H9 (cell line): Measurements from ENCODE around the gene KIF9. TPM values are rescaled to one million over a fixed set of nuclear protein-coding genes. Genes with fewer than 3 reads are reported as not detected.

ENCODE experiments used
- DNase-seq: peaks from one replicate; pipeline ENCODE4 v3.0.0-alpha.2; 2017
- H2AFZ ChIP-seq: one replicate; pipeline ENCODE4 v1.6.1; 2013; ENCODE audit warnings: mild to moderate bottlenecking, low read length, control low read depth, moderate library complexity
- H2AK5ac ChIP-seq: 2 replicates; pipeline ENCODE4 v1.6.1; 2013; ENCODE audit warnings: low read length, control low read depth, mixed read lengths; ENCODE audit not compliant: insufficient read length
- H2BK120ac ChIP-seq: one replicate; pipeline ENCODE4 v1.6.1; 2013; ENCODE audit warnings: low read depth, mild to moderate bottlenecking, low read length, control low read depth, inconsistent platforms; ENCODE audit not compliant: poor library complexity, severe bottlenecking
- H2BK12ac ChIP-seq: 2 replicates; pipeline ENCODE4 v1.6.1; 2013; ENCODE audit warnings: low read length, control low read depth, mixed read lengths, low read depth; ENCODE audit not compliant: insufficient read length
- H2BK15ac ChIP-seq: 2 replicates; pipeline ENCODE4 v1.6.1; 2013; ENCODE audit warnings: low read depth, low read length, control low read depth
- H2BK20ac ChIP-seq: one replicate; pipeline ENCODE4 v1.6.1; 2013; ENCODE audit warnings: low read depth, mild to moderate bottlenecking, low read length, control low read depth, inconsistent platforms; ENCODE audit not compliant: poor library complexity, severe bottlenecking
- H2BK5ac ChIP-seq: 2 replicates; pipeline ENCODE4 v1.6.1; 2013; ENCODE audit warnings: low read length, control low read depth, mixed read lengths; ENCODE audit not compliant: insufficient read length
- H3K14ac ChIP-seq: 2 replicates; pipeline ENCODE4 v1.6.1; 2013; ENCODE audit warnings: low read length, control low read depth; ENCODE audit not compliant: insufficient read depth
- H3K18ac ChIP-seq: 2 replicates; pipeline ENCODE4 v1.6.1; 2013; ENCODE audit warnings: low read depth, mild to moderate bottlenecking, mixed read lengths, low read length, control low read depth; ENCODE audit not compliant: insufficient read length
- H3K23ac ChIP-seq: 2 replicates; pipeline ENCODE4 v1.6.1; 2013; ENCODE audit warnings: low read length, control low read depth, mixed read lengths, low read depth; ENCODE audit not compliant: insufficient read length
- H3K23me2 ChIP-seq: 2 replicates; pipeline ENCODE4 v1.6.1; 2013; ENCODE audit warnings: low read depth, mild to moderate bottlenecking, mixed read lengths, low read length, control low read depth; ENCODE audit not compliant: insufficient read length, poor library complexity, severe bottlenecking
- H3K27ac ChIP-seq: 2 replicates; pipeline ENCODE4 v1.5.1; 2013; ENCODE audit warnings: low read length, control low read depth, mixed read lengths, low read depth; ENCODE audit not compliant: insufficient read length
- H3K27me3 ChIP-seq: 2 replicates; pipeline ENCODE4 v1.6.1; 2013; ENCODE audit warnings: low read length, control low read depth, inconsistent platforms; ENCODE audit not compliant: insufficient read depth
- H3K4ac ChIP-seq: 2 replicates; pipeline ENCODE4 v1.6.1; 2013; ENCODE audit warnings: low read depth, mild to moderate bottlenecking, control low read depth, inconsistent platforms, low read length, moderate library complexity
- H3K4me1 ChIP-seq: 2 replicates; pipeline ENCODE4 v1.6.1; 2013; ENCODE audit warnings: low read length, control low read depth, inconsistent platforms; ENCODE audit not compliant: insufficient read depth
- H3K4me2 ChIP-seq: 2 replicates; pipeline ENCODE4 v1.6.1; 2013; ENCODE audit warnings: low read length, control low read depth, mixed read lengths; ENCODE audit not compliant: insufficient read length, insufficient read depth
- H3K56ac ChIP-seq: 2 replicates; pipeline ENCODE4 v1.6.1; 2013; ENCODE audit warnings: low read depth, mild to moderate bottlenecking, mixed read lengths, low read length, control low read depth; ENCODE audit not compliant: insufficient read length
- H3K79me1 ChIP-seq: 2 replicates; pipeline ENCODE4 v1.6.1; 2013; ENCODE audit warnings: low read depth, mild to moderate bottlenecking, moderate library complexity, low read length, control low read depth, inconsistent platforms; ENCODE audit not compliant: insufficient read depth, poor library complexity, severe bottlenecking
- H3K79me2 ChIP-seq: 2 replicates; pipeline ENCODE4 v1.6.1; 2013; ENCODE audit warnings: low read length, control low read depth, inconsistent platforms; ENCODE audit not compliant: insufficient read depth
- H3K9ac ChIP-seq: 2 replicates; pipeline ENCODE4 v1.6.1; 2013; ENCODE audit warnings: low read length, control low read depth, mixed read lengths; ENCODE audit not compliant: insufficient read length; ENCODE audit errors: extremely low read depth
- H3K9me3 ChIP-seq: one replicate; pipeline ENCODE4 v1.6.1; 2013; ENCODE audit warnings: low read depth, low read length, inconsistent platforms; ENCODE audit not compliant: control insufficient read depth
- H3T11ph ChIP-seq: one replicate; pipeline ENCODE4 v1.6.1; 2013; ENCODE audit warnings: mild to moderate bottlenecking, low read length, control low read depth, inconsistent platforms
- H4K20me1 ChIP-seq: one replicate; pipeline ENCODE4 v1.6.1; 2013; ENCODE audit not compliant: control insufficient read depth, insufficient read length, insufficient read depth
- H4K5ac ChIP-seq: 2 replicates; pipeline ENCODE4 v1.6.1; 2013; ENCODE audit warnings: low read depth, mild to moderate bottlenecking, mixed read lengths, low read length, control low read depth; ENCODE audit not compliant: insufficient read length
- H4K8ac ChIP-seq: replicated peaks from 2 replicates; pipeline ENCODE4 v1.6.1; 2013; ENCODE audit warnings: low read length, control low read depth, mixed read lengths, low read depth; ENCODE audit not compliant: insufficient read length
- H4K91ac ChIP-seq: 2 replicates; pipeline ENCODE4 v1.6.1; 2013; ENCODE audit warnings: low read depth, mild to moderate bottlenecking, moderate library complexity, mixed read lengths, low read length, control low read depth; ENCODE audit not compliant: insufficient read length
- H3K27ac Mint-ChIP-seq, 3 experiments: 2 replicates in 2 of 3; 3 replicates in 1 of 3; pipeline ENCODE4 v1.8.0; 2020 to 2021; ENCODE audit warnings: mixed read lengths in 3 of 3, mild to moderate bottlenecking in 1 of 3, moderate library complexity in 1 of 3
- H3K27me3 Mint-ChIP-seq: 2 replicates; pipeline ENCODE4 v1.8.0; 2021; ENCODE audit warnings: low read depth, mild to moderate bottlenecking, moderate library complexity, mixed read lengths
- H3K36me3 Mint-ChIP-seq, 3 experiments: 2 replicates in 2 of 3; 3 replicates in 1 of 3; pipeline ENCODE4 v1.8.0; 2020 to 2021; ENCODE audit warnings: low read depth in 3 of 3, mixed read lengths in 3 of 3; ENCODE audit not compliant: insufficient read depth in 1 of 3
- H3K4me1 Mint-ChIP-seq, 2 experiments: 2 replicates each; pipeline ENCODE4 v1.8.0; 2020; ENCODE audit warnings: mixed read lengths in 2 of 2
- H3K4me3 Mint-ChIP-seq, 2 experiments: 2 replicates in 1 of 2; 3 replicates in 1 of 2; pipeline ENCODE4 v1.8.0; 2020 to 2021; ENCODE audit warnings: mild to moderate bottlenecking in 2 of 2, mixed read lengths in 2 of 2, moderate library complexity in 1 of 2
- H3K9me3 Mint-ChIP-seq, 2 experiments: 2 replicates in 1 of 2; 3 replicates in 1 of 2; pipeline ENCODE4 v1.8.0; 2020; ENCODE audit warnings: mild to moderate bottlenecking in 2 of 2, mixed read lengths in 2 of 2, moderate library complexity in 1 of 2
- WGBS: extraction: QIAGEN DNeasy Blood & Tissue Kit; methylation state at CpG from one replicate; pipeline ENCODE4 v1.1.7; 2013; ENCODE audit warnings: missing lambda C conversion rate, low lambda C conversion rate, mixed read lengths; ENCODE audit not compliant: insufficient read length; ENCODE audit errors: extremely low coverage; 5-methylcytosine and 5-hydroxymethylcytosine counted together
- total RNA-seq: library from RNA; stranded (reverse); gene quantifications from 2 replicates; pipeline ENCODE4 v1.2.1, GENCODE V29; 2021
- TF ChIP-seq, protein P1 (sequence below): fragments of 200-600 bp; sonication (generic); conservative IDR thresholded peaks from 3 replicates; pipeline ENCODE4 v1.8.0; 2021; ENCODE audit warnings: antibody characterized with exemption, mild to moderate bottlenecking

Gene KIF9
- total RNA-seq, 1 experiment from 2014 or later = 8.4 TPM

DNA sequence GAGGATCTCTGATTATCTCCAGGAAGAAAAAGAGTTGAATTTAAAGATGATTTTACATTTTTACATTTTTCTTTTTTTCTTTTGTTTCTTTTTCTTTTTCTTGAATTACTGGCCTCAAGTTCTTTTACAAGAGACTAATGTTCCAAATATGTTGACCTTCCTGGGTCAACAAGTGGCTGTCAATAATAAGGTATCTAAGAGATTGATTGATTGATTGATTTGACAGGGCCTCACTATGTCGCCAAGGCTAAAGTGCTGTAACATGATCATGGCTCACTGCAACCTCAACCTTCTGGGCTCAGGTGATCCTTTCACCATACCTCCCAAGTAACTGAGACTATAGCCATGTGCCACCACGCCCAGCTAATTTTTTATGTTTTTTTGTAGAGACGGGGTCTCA is 44.6 kb downstream of the KIF9 start:
- no peaks in the 10 kb centered on the region for H3K23me2 ChIP-seq
- H3K27me3 Mint-ChIP-seq = no peaks in the 10 kb centered on the region
- no peaks in the 10 kb centered on the region for H3K4me1 Mint-ChIP-seq
- H3K79me1 ChIP-seq = no peaks in the 10 kb centered on the region
- H2BK120ac ChIP-seq = no peak overlapping the region
- H3K4me3 Mint-ChIP-seq = no peak overlapping the region
- H3K79me2 ChIP-seq = no peaks in the 10 kb centered on the region
- no peaks in the 10 kb centered on the region for H3K4me1 ChIP-seq
- no peaks in the 10 kb centered on the region for H3K36me3 Mint-ChIP-seq
- H3K14ac ChIP-seq = no peak overlapping the region
- H3K27ac ChIP-seq = no peak overlapping the region
- H4K8ac ChIP-seq = no peak overlapping the region
- H2BK15ac ChIP-seq = no peak overlapping the region
- no peaks in the 10 kb centered on the region for H3K27me3 ChIP-seq
- no peaks in the 10 kb centered on the region for H3K9me3 ChIP-seq
- no peak overlapping the region for H3K4me2 ChIP-seq
- no CpG with 5 or more reads among the region's 3 CpGs for WGBS
- no peak overlapping the region for H2BK5ac ChIP-seq
- TF ChIP-seq, protein P1, sequence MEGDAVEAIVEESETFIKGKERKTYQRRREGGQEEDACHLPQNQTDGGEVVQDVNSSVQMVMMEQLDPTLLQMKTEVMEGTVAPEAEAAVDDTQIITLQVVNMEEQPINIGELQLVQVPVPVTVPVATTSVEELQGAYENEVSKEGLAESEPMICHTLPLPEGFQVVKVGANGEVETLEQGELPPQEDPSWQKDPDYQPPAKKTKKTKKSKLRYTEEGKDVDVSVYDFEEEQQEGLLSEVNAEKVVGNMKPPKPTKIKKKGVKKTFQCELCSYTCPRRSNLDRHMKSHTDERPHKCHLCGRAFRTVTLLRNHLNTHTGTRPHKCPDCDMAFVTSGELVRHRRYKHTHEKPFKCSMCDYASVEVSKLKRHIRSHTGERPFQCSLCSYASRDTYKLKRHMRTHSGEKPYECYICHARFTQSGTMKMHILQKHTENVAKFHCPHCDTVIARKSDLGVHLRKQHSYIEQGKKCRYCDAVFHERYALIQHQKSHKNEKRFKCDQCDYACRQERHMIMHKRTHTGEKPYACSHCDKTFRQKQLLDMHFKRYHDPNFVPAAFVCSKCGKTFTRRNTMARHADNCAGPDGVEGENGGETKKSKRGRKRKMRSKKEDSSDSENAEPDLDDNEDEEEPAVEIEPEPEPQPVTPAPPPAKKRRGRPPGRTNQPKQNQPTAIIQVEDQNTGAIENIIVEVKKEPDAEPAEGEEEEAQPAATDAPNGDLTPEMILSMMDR = no peak
- no peak overlapping the region for H3K23ac ChIP-seq
- H2AFZ ChIP-seq = no peak overlapping the region
- H2BK12ac ChIP-seq = no peak overlapping the region
- no peak overlapping the region for H3K56ac ChIP-seq
- no peak overlapping the region for H2AK5ac ChIP-seq
- H4K5ac ChIP-seq = no peak overlapping the region
- no peak overlapping the region for H3K9ac ChIP-seq
- H3K4ac ChIP-seq = no peak overlapping the region
- no peak overlapping the region for H2BK20ac ChIP-seq
- no peak for DNase-seq
- no peaks in the 10 kb centered on the region for H3K9me3 Mint-ChIP-seq
- no peak overlapping the region for H3K18ac ChIP-seq
- no peak overlapping the region for H4K91ac ChIP-seq
- no peaks in the 10 kb centered on the region for H4K20me1 ChIP-seq
- no peak overlapping the region for H3T11ph ChIP-seq
- H3K27ac Mint-ChIP-seq = no peak overlapping the region
